HL-60 (cell line): ENCODE data around the gene SERPINE1.

Source experiments
- CTCF ChIP-seq: IDR thresholded peaks from one replicate; pipeline ENCODE4 v1.5.1; 2011; ENCODE audit warnings: low read length, control low read depth, inconsistent platforms; ENCODE audit not compliant: insufficient read depth
- POLR2AphosphoS5 ChIP-seq: IDR thresholded peaks from 2 replicates; pipeline ENCODE4 v1.6.1; 2012; ENCODE audit warnings: low read depth
- SPI1 ChIP-seq: IDR thresholded peaks from 2 replicates; pipeline ENCODE4 v1.6.1; 2012; ENCODE audit warnings: low read depth, mild to moderate bottlenecking, borderline replicate concordance
- TF ChIP-seq, protein P1 (sequence below): IDR thresholded peaks from 2 replicates; pipeline ENCODE4 v1.6.1; 2012; ENCODE audit warnings: low read depth; ENCODE audit not compliant: insufficient replicate concordance

DNA sequence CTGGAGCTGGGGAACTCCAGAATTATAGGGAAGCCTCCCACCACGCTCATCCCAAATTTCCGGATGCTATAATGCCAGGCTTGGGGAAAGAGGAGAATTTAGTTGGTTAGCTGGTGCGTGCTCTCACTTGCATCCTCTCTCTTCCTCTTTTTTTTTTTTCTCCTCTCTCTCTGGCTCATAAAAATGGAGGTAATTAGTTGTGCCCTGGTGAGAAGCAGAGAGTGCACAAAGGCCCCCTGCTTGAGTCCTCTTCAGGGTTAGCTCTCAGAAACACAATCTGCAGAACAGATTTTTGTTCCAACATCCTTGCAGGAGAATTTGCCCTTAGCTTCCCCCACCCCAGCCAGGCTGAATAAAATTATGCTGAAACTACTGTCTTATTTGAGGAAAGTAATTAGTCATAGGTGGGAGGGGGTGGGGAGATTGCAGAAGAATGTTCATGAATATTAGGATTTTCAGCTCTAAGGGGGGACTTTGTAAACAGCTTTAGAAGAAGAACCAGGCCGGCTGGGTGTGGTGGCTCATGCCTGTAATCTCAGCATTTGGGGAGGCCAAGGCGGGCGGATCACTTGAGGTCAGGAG, 7.6 kb downstream of the SERPINE1 start:
- no peak for TF ChIP-seq CTCF
- no peak for TF ChIP-seq POLR2AphosphoS5
- TF ChIP-seq, protein P1, sequence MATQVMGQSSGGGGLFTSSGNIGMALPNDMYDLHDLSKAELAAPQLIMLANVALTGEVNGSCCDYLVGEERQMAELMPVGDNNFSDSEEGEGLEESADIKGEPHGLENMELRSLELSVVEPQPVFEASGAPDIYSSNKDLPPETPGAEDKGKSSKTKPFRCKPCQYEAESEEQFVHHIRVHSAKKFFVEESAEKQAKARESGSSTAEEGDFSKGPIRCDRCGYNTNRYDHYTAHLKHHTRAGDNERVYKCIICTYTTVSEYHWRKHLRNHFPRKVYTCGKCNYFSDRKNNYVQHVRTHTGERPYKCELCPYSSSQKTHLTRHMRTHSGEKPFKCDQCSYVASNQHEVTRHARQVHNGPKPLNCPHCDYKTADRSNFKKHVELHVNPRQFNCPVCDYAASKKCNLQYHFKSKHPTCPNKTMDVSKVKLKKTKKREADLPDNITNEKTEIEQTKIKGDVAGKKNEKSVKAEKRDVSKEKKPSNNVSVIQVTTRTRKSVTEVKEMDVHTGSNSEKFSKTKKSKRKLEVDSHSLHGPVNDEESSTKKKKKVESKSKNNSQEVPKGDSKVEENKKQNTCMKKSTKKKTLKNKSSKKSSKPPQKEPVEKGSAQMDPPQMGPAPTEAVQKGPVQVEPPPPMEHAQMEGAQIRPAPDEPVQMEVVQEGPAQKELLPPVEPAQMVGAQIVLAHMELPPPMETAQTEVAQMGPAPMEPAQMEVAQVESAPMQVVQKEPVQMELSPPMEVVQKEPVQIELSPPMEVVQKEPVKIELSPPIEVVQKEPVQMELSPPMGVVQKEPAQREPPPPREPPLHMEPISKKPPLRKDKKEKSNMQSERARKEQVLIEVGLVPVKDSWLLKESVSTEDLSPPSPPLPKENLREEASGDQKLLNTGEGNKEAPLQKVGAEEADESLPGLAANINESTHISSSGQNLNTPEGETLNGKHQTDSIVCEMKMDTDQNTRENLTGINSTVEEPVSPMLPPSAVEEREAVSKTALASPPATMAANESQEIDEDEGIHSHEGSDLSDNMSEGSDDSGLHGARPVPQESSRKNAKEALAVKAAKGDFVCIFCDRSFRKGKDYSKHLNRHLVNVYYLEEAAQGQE, result no peak
- peak; percentile 86 for TF ChIP-seq SPI1
